ENCODE results near the gene ST6GALNAC4. TPM values are rescaled to one million over a fixed set of nuclear protein-coding genes. Genes with fewer than 3 reads are reported as not detected.
A peak's percentile ranks its signal among the peaks of the same experiment; 100 is the strongest.

ST6GALNAC4 gene
- total RNA-seq, 1 experiment from 2014 or later: 28.3 TPM

- H3K4me3 ChIP-seq: peak within 1 kb of the TSS; percentile 62
- no peak within 1 kb of the TSS for H3K27ac ChIP-seq
- TF ChIP-seq EZH2 (IDR thresholded peaks at IDR 0.05; ENCODE audit: low read depth): no peak
- TF ChIP-seq, protein P1, sequence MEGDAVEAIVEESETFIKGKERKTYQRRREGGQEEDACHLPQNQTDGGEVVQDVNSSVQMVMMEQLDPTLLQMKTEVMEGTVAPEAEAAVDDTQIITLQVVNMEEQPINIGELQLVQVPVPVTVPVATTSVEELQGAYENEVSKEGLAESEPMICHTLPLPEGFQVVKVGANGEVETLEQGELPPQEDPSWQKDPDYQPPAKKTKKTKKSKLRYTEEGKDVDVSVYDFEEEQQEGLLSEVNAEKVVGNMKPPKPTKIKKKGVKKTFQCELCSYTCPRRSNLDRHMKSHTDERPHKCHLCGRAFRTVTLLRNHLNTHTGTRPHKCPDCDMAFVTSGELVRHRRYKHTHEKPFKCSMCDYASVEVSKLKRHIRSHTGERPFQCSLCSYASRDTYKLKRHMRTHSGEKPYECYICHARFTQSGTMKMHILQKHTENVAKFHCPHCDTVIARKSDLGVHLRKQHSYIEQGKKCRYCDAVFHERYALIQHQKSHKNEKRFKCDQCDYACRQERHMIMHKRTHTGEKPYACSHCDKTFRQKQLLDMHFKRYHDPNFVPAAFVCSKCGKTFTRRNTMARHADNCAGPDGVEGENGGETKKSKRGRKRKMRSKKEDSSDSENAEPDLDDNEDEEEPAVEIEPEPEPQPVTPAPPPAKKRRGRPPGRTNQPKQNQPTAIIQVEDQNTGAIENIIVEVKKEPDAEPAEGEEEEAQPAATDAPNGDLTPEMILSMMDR (conservative IDR thresholded peaks at IDR 0.05): no peak
- H3K9me2 ChIP-seq (ENCODE audit: insufficient read depth): no peaks in the 10 kb centered on the region
- H3K9me3 ChIP-seq (ENCODE audit: insufficient read depth, low read depth): no peaks in the 10 kb centered on the region
- H3K4me2 ChIP-seq: peak within 1 kb of the TSS; percentile 95
- H3K79me2 ChIP-seq (ENCODE audit: low read depth): no peaks in the 10 kb centered on the region
- no peaks in the 10 kb centered on the region for H4K20me1 ChIP-seq (ENCODE audit: insufficient read depth)
- POLR2A ChIA-PET (ENCODE audit: unreplicated experiment): interaction anchor here (0.5 to 0.6 kb wide), 2 partner anchors 12 to 173 kb away, joined by 3 to 6 read pairs; no protein-coding TSS in a partner anchor
- no peaks in the 10 kb centered on the region for H3K36me3 ChIP-seq (ENCODE audit: low read depth)
- H3K27me3 ChIP-seq (ENCODE audit: insufficient read depth, low read depth): no peaks in the 10 kb centered on the region
- BruUV-seq (replicated peaks): no TSS peak
- H3F3A ChIP-seq (ENCODE audit: insufficient read depth, low read depth): no peaks in the 10 kb centered on the region
- intact Hi-C loops (cut with micrococcal nuclease; ENCODE audit: unreplicated experiment): no loop called here
- H3K4me1 ChIP-seq (replicated peaks; ENCODE audit: insufficient read depth): peaks cover 19% of the 10 kb centered on the region; the same call in 1 of the 2 replicates
- peak within 1 kb of the TSS; percentile 87 for H2AFZ ChIP-seq
- DNase-seq: peak in 1 of 2 experiments; percentile 74
- CTCF ChIA-PET: interaction anchor here (0.5 kb wide), 1 partner anchor 359 kb away, joined by 3 read pairs; no protein-coding TSS in a partner anchor
These were observed 39.3 kb downstream of the ST6GALNAC4 start, which contains the start of gene AK1 for GRCh38 chr9:127877566-127877998. Gene AK1, minus strand, starts transcription at chr9:127877675. Its CDS starts 3,058 bp downstream, at chr9:127874617.

DNA sequence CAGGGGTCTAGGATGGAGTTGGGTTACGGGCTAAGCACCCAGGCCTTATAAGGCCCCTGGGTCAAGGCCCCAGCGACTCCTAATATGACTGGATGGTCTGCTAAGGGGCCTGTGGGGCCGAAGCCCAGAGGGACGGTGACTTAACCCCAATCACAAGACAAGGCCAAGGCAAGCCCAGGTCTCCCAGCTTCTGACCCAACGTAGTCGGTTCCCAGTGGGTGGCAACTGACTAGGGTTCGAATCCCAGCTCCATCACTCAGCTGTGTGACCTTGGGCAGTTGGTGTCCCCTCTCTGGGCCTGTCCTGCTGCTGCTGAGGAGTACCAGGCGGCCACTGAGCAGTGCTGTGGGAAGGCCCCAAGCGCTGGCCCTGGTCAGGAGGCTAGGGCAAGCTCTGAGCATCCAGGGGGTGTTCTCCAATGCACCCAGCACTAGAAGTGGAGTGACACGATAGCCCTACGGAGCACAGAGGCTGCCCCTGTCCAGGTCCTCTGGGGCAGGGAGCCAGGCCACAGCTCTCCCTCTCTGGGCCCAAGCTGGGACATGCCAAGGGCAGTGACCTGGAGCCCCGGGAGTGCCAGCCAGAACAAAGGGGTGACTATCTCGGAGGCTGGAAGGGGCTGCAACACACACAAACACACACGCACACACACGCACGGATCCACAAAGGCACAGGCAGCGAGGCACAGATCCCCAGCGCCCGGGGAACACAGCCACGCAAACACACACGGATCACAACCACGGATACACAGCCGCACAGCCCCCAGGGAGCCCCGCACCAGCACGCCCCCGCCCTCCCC is 39.9 kb downstream of the ST6GALNAC4 start:
- Histone ChIP-seq H3K27ac (no peak overlapping the region), H2AFZ (peak overlapping the region; percentile 87), H3F3A (ENCODE audit: insufficient read depth, low read depth) (no peaks in the 10 kb centered on the region), H3K36me3 (ENCODE audit: low read depth) (no peaks in the 10 kb centered on the region), H4K20me1 (ENCODE audit: insufficient read depth) (no peaks in the 10 kb centered on the region), H3K4me1 (replicated peaks; ENCODE audit: insufficient read depth) (peaks cover 19% of the 10 kb centered on the region; the same call in 1 of the 2 replicates), H3K4me3 (peak overlapping the region; percentile 62), H3K9me2 (ENCODE audit: insufficient read depth) (no peaks in the 10 kb centered on the region), H3K9me3 (ENCODE audit: insufficient read depth, low read depth) (no peaks in the 10 kb centered on the region), H3K4me2 (peak overlapping the region; percentile 95), H3K27me3 (ENCODE audit: insufficient read depth, low read depth) (no peaks in the 10 kb centered on the region), H3K79me2 (ENCODE audit: low read depth) (no peaks in the 10 kb centered on the region)
- BruUV-seq (replicated peaks): TSS peak; percentile 85
- intact Hi-C loops (cut with micrococcal nuclease; ENCODE audit: unreplicated experiment): no loop called here
- peak in 1 of 2 experiments; percentile 33 for DNase-seq
- POLR2A ChIA-PET (ENCODE audit: unreplicated experiment): interaction anchor here (0.6 kb wide), 1 partner anchor 172 kb away, joined by 6 read pairs; no protein-coding TSS in a partner anchor
- CTCF ChIA-PET: interaction anchor here (0.9 kb wide), 1 partner anchor 44 kb away, joined by 3 read pairs; no protein-coding TSS in a partner anchor
- TF ChIP-seq, protein P1 (conservative IDR thresholded peaks at IDR 0.05): no peak
- TF ChIP-seq EZH2 (IDR thresholded peaks at IDR 0.05; ENCODE audit: low read depth): no peak

DNA sequence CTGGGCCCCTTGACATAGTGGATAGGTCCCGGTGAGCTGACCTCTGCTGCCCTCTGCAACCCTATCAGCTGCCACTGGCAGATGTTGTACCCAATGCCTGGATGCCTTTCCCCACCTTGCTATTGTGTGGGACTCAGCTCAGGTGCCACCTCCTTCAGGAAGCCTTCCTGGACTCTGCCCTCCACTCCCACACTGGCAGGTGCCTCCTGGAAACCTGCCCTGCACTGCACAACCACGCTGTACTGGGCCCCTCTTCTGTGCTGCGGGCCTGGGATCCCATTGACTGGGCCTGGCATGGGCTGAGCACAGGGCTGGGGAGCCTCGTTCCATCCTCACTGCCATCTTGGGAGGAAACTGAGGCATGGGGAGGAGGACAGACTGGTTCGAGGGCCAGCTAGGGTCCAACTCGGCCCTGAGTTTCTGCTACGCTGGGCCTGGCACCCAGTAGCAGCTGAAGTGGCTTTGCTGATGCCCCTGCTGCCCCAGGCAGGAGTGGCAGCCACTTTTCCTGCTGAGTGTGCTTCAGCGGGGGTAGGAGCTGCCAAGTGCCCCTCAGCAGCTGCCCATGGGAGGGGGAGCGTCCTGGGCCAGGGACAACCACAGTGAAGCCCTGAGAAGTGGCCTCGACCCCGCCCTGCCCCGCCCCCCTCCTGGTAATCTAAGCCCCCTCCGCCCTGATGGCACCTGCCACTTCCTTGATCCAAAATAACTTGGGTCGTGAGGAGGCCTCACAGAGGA is 40.6 kb downstream of the ST6GALNAC4 start:
- intact Hi-C loops (cut with micrococcal nuclease; ENCODE audit: unreplicated experiment): no loop called here
- POLR2A ChIA-PET (ENCODE audit: unreplicated experiment): no interaction called here
- no peaks in the 10 kb centered on the region for H3F3A ChIP-seq (ENCODE audit: insufficient read depth, low read depth)
- no peaks in the 10 kb centered on the region for H4K20me1 ChIP-seq (ENCODE audit: insufficient read depth)
- no peaks in the 10 kb centered on the region for H3K27me3 ChIP-seq (ENCODE audit: insufficient read depth, low read depth)
- no peaks in the 10 kb centered on the region for H3K9me3 ChIP-seq (ENCODE audit: insufficient read depth, low read depth)
- no peak overlapping the region for H3K27ac ChIP-seq
- no peaks in the 10 kb centered on the region for H3K79me2 ChIP-seq (ENCODE audit: low read depth)
- CTCF ChIA-PET: interaction anchor here (0.9 kb wide), 1 partner anchor 44 kb away, joined by 3 read pairs; no protein-coding TSS in a partner anchor
- 0 out of 2 replicates have a peak overlapping the region, but pooled peaks have one; percentile 95 for H3K4me2 ChIP-seq
- no peaks in the 10 kb centered on the region for H3K36me3 ChIP-seq (ENCODE audit: low read depth)
- no peak for DNase-seq
- no peak for TF ChIP-seq EZH2 (IDR thresholded peaks at IDR 0.05; ENCODE audit: low read depth)
- TF ChIP-seq, protein P1 (conservative IDR thresholded peaks at IDR 0.05): no peak
- no peak overlapping the region for H3K4me3 ChIP-seq
- no peak overlapping the region for H2AFZ ChIP-seq
- peaks cover 19% of the 10 kb centered on the region; the same call in 1 of the 2 replicates for H3K4me1 ChIP-seq (replicated peaks; ENCODE audit: insufficient read depth)
- BruUV-seq (replicated peaks): no TSS peak
- H3K9me2 ChIP-seq (ENCODE audit: insufficient read depth): no peaks in the 10 kb centered on the region

All from PC-9 (cell line).